GM10248 (cell line): ENCODE results near the gene ZCCHC17.

Experiments used
- CTCF ChIA-PET: fragments of 300-600 bp; sonication (Branson Sonifier 250); formaldehyde crosslinking; extraction: SDS; loops from one replicate; lab custom pipeline; 2021; ENCODE audit warnings: antibody characterized with exemption; lab: Yijun Ruan, JAX
- POLR2A ChIA-PET: fragments of 350-650 bp; sonication (Branson Sonifier 250); formaldehyde crosslinking; extraction: SDS; loops from one replicate; lab custom pipeline; 2020; ENCODE audit warnings: antibody characterized with exemption; lab: Yijun Ruan, JAX
- DNase-seq: peaks from one replicate; pipeline ENCODE4 v3.0.0; 2012; ENCODE audit errors: extremely low spot score
- TF ChIP-seq, protein P1 (sequence below): IDR thresholded peaks from 2 replicates; pipeline ENCODE4 v1.5.1; 2012; ENCODE audit warnings: mild to moderate bottlenecking, low read depth; ENCODE audit errors: extremely low read depth, missing control alignments, control extremely low read depth

The ZCCHC17 gene

DNA sequence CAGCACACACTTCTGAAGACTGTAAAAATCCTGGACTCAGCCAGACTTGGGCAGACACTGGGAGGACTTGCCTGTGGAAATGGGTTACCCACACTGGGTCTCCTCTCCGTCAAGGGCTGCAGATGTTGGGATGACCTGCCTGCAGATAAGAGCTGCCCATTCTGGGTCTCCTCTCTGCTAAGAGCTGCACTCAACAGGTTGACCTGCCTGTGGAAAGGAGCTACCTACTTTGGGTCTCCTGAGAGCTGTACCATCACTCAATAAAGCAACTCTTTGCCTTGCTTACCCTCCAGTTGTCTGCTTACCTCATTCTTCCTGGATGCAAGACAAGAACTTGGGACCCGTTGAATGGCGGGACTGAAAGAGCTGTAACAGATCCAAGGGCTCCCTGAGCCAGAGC, 28.2 kb downstream of the ZCCHC17 start:
- TF ChIP-seq, protein P1, sequence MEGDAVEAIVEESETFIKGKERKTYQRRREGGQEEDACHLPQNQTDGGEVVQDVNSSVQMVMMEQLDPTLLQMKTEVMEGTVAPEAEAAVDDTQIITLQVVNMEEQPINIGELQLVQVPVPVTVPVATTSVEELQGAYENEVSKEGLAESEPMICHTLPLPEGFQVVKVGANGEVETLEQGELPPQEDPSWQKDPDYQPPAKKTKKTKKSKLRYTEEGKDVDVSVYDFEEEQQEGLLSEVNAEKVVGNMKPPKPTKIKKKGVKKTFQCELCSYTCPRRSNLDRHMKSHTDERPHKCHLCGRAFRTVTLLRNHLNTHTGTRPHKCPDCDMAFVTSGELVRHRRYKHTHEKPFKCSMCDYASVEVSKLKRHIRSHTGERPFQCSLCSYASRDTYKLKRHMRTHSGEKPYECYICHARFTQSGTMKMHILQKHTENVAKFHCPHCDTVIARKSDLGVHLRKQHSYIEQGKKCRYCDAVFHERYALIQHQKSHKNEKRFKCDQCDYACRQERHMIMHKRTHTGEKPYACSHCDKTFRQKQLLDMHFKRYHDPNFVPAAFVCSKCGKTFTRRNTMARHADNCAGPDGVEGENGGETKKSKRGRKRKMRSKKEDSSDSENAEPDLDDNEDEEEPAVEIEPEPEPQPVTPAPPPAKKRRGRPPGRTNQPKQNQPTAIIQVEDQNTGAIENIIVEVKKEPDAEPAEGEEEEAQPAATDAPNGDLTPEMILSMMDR, result no peak
- CTCF ChIA-PET, result interaction anchor here (0.9 to 1.9 kb wide), 4 partner anchors 11 to 224 kb away, joined by 3 to 4 read pairs (median 4); no protein-coding TSS in a partner anchor
- POLR2A ChIA-PET, result no interaction called here
- DNase-seq, result no peak

DNA sequence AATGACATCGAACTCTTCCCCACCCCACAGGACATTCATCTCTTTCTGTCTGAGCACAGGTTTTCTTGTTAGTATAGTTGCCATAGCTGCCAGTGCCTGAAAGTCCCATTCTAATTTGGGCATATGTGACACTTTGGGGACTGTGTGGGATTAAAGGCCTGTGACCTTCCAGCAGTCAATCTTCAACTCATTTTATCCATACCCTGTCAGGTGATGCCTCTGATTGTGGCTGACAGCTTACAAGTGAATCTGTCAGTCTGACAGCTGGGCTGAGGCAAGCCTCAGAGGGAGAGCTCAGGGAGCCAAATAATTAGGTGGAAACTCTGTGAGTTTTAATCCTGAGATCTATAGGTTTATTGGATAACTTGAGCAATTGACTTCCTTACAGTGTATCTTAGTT, 29.6 kb downstream of the ZCCHC17 start:
- TF ChIP-seq, protein P1, result no peak
- CTCF ChIA-PET, result interaction anchor here (1.0 to 2.7 kb wide), 5 partner anchors 12 to 164 kb away, joined by 3 to 6 read pairs (median 4); no protein-coding TSS in a partner anchor
- POLR2A ChIA-PET, result no interaction called here
- no peak for DNase-seq

DNA sequence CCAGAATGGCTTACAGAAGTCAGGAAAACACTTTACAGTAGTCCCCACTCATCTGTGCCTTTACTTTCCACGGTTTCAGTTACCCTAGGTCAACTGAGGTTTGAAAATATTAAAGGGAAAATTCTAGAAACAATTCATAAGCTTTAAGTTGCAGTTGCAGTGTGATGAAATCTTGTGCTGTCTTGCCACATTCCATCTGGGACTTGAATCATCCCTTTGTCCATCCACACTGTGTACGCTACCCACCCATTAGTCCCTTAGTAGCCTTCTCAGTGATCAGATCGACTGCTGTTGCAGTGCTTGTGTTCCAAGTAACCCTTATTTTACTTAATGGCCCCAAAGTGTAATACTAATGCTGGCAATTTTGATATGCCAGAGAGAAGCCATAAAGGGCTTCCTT, 30.5 kb downstream of the ZCCHC17 start:
- TF ChIP-seq, protein P1, result no peak
- DNase-seq, result no peak
- POLR2A ChIA-PET, result no interaction called here
- CTCF ChIA-PET, result interaction anchor here (1.4 to 2.7 kb wide), 3 partner anchors 11 to 146 kb away, joined by 3 to 6 read pairs (median 4); no protein-coding TSS in a partner anchor

DNA sequence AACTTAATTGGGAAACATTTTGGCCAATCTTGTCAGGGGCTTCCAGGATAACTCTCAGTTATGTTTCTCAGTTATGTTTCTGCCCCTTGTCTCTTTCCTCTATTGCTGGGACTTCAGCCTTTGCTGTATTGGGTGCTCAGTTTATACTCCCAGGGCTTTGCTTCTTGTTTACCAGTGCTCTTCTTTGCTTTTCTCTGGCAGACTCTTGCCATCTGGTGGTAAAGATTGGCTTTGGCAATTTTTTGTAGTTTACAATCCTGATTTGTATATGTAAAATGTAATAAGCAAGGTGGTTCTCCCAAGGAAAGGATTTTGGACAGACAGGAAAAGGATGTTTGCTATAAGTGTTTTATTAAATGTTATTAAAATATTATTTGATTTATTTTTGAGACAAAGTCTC, 38.2 kb downstream of the ZCCHC17 start:
- ChIA-PET CTCF (interaction anchor here (0.9 to 2.2 kb wide), 4 partner anchors 15 to 149 kb away, joined by 3 to 7 read pairs (median 4); no protein-coding TSS in a partner anchor), POLR2A (no interaction called here)
- DNase-seq, result peak; percentile 35
- TF ChIP-seq, protein P1, result peak; percentile 56

DNA sequence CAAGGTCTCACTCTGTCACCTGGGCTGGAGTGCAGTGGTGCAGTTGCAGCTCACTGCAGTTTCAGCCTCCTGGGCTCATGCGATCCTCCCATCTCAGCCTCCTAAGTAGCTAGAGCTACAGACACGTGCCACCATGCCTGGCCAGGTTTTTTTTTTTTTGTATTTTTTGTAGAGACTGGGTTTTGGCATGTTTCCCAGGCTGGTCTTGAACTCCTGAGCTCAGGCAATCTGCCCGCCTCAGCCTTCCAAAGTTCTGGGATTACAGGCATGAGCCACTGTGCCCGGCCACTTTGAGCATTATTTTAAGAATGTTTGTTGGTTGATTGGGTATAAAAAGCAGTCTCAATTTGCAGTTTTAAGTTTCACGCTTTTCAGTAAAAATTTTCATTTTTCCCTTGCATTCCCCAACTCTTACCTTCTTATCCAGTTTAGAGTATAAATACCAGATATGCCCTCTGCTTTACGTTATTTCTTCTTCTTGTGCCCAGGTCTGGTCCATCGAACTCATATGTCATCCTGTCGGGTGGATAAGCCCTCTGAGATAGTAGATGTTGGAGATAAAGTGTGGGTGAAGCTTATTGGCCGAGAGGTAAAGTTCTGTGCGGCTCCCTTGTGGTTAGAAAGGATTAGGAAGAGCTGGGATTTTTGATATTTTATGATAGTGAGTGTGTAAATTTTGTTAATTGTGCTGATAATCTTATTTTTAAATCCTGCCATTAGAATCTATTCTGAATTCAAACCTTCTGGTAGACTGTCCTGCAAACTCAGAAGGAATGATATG, 40.0 kb downstream of the ZCCHC17 start:
- ChIA-PET CTCF (interaction anchor here (1.1 to 2.2 kb wide), 7 partner anchors 12 to 152 kb away, joined by 4 to 7 read pairs (median 4); no protein-coding TSS in a partner anchor), POLR2A (no interaction called here)
- TF ChIP-seq, protein P1, result no peak
- DNase-seq, result no peak

DNA sequence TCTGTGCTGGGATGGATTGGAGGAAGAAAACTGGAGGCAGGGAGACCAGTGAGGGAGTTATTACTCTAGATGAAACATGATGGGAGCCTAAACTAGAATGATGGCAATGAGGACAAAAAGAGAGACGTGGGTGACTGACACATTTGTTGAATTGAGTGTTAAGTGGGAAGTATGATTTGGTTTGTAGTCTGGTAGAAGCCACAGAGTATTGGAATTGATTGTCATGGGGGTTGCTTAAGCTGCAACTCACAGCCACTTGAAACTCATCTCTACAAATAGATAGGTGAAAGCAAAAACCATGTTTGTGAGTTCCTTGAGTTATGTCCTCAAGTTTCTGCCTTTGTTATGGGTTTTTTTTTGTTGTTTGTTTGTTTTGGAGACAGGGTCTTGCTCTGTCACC, 47.7 kb downstream of the ZCCHC17 start:
- POLR2A ChIA-PET, result no interaction called here
- CTCF ChIA-PET, result no interaction called here
- TF ChIP-seq, protein P1, result no peak
- DNase-seq, result no peak
